WTC11 (cell line): Measurements from ENCODE around the gene KDM2A. TPM values are rescaled to one million over a fixed set of nuclear protein-coding genes. Genes with fewer than 3 reads are reported as not detected.

ENCODE experiments used
- FOXJ3 ChIP-seq: sonication (generic); formaldehyde crosslinking; IDR thresholded peaks from 2 replicates; pipeline ENCODE4 v1.9.0; 2021; ENCODE audit warnings: missing genetic modification reagents, mild to moderate bottlenecking, borderline replicate concordance
- GABPB1 ChIP-seq: sonication (generic); formaldehyde crosslinking; IDR thresholded peaks from 2 replicates; pipeline ENCODE4 v1.8.1; 2023; ENCODE audit warnings: mild to moderate bottlenecking, missing genetic modification reagents
- NFATC4 ChIP-seq: fragments of 250-450 bp; sonication (Bioruptor Pico); IDR thresholded peaks from 2 replicates; pipeline ENCODE4 v1.9.0; 2021; ENCODE audit warnings: mild to moderate bottlenecking
- NR2C2 ChIP-seq: sonication (generic); formaldehyde crosslinking; IDR thresholded peaks from 2 replicates; pipeline ENCODE4 v1.8.0; 2022; ENCODE audit warnings: mild to moderate bottlenecking, missing genetic modification reagents
- NR3C1 ChIP-seq: sonication (generic); formaldehyde crosslinking; conservative IDR thresholded peaks from 2 replicates; pipeline ENCODE4 v1.8.1; 2023; ENCODE audit warnings: low read depth, mild to moderate bottlenecking, missing genetic modification reagents
- OVOL2 ChIP-seq: fragments of 250-450 bp; sonication (Bioruptor Pico); IDR thresholded peaks from 2 replicates; pipeline ENCODE4 v1.9.0; 2021; ENCODE audit warnings: mild to moderate bottlenecking, borderline replicate concordance
- RELA ChIP-seq: sonication (generic); formaldehyde crosslinking; IDR thresholded peaks from 2 replicates; pipeline ENCODE4 v1.8.1; 2022; ENCODE audit warnings: missing genetic modification reagents, mild to moderate bottlenecking, borderline replicate concordance
- SMAD3 ChIP-seq: sonication (generic); formaldehyde crosslinking; IDR thresholded peaks from 2 replicates; pipeline ENCODE4 v1.8.0; 2022; ENCODE audit warnings: missing genetic modification reagents, mild to moderate bottlenecking, borderline replicate concordance
- SP1 ChIP-seq: sonication (generic); formaldehyde crosslinking; conservative IDR thresholded peaks from 2 replicates; pipeline ENCODE4 v1.8.1; 2022; ENCODE audit warnings: missing genetic modification reagents
- TP53 ChIP-seq: sonication (generic); formaldehyde crosslinking; IDR thresholded peaks from 2 replicates; pipeline ENCODE4 v1.8.1; 2023; ENCODE audit warnings: mild to moderate bottlenecking, missing genetic modification reagents
- total RNA-seq: library from RNA; stranded (reverse); gene quantifications from 3 replicates; pipeline ENCODE4 v1.2.3, GENCODE V29; 2021
- TF ChIP-seq, protein P1 (sequence below): fragments of 250-450 bp; sonication (Bioruptor Pico); IDR thresholded peaks from 2 replicates; pipeline ENCODE4 v1.9.0; 2021; ENCODE audit warnings: mild to moderate bottlenecking
- TF ChIP-seq, protein P2 (sequence below): fragments of 200-600 bp; IDR thresholded peaks from 2 replicates; pipeline ENCODE4 v1.8.0; 2022; ENCODE audit warnings: antibody characterized with exemption
- TF ChIP-seq, protein P3 (sequence below): sonication (generic); formaldehyde crosslinking; IDR thresholded peaks from 2 replicates; pipeline ENCODE4 v1.8.0; 2022; ENCODE audit warnings: mild to moderate bottlenecking, missing genetic modification reagents
- TF ChIP-seq, protein P4 (sequence below): sonication (generic); formaldehyde crosslinking; IDR thresholded peaks from 2 replicates; pipeline ENCODE4 v1.8.1; 2023; ENCODE audit warnings: mild to moderate bottlenecking, missing genetic modification reagents
- TF ChIP-seq, protein P5 (sequence below): sonication (generic); formaldehyde crosslinking; IDR thresholded peaks from 2 replicates; pipeline ENCODE4 v1.8.1; 2023; ENCODE audit warnings: mild to moderate bottlenecking, missing genetic modification reagents, borderline replicate concordance
- TF ChIP-seq, protein P6 (sequence below): sonication (generic); formaldehyde crosslinking; IDR thresholded peaks from 2 replicates; pipeline ENCODE4 v1.8.1; 2022; ENCODE audit warnings: mild to moderate bottlenecking, moderate library complexity, missing genetic modification reagents
- TF ChIP-seq, protein P7 (sequence below): sonication (generic); formaldehyde crosslinking; IDR thresholded peaks from 2 replicates; pipeline ENCODE4 v1.8.1; 2022; ENCODE audit warnings: low read depth, missing genetic modification reagents, borderline replicate concordance
- TF ChIP-seq, protein P8 (sequence below): sonication (generic); formaldehyde crosslinking; IDR thresholded peaks from 2 replicates; pipeline ENCODE4 v1.8.0; 2022; ENCODE audit warnings: mild to moderate bottlenecking, missing genetic modification reagents

KDM2A gene
- total RNA-seq, 1 experiment from 2014 or later, result 58.0 TPM

DNA sequence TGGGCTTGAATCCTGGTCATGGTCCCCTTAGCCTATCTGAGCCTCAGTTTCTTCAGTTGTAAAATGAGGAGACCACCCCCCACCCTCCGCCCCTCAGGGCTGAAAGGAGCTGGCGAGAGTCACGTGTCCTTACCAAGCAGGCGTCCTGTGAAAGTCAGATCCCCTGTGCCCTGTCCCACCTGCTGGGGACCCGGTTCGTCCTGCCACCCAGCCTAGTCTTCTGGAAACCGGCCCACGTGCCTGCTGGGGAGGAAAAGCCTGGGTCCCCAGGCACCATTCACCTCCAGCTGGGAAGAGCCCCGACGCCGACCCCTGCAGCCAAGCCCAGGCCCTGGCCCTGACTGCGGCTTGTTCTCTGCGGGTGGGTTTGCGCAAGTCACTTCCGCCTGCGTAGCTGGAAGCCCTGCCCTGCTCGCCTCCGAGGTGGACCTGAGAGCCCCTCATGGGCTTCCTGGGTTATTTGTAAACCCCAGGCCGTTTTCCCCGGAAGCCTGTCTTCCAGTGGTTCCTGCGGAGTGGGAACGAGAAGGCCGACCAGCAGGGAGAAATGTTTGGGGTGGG lies 183.6 kb downstream of the KDM2A start (continued):
- TF ChIP-seq, protein P1, sequence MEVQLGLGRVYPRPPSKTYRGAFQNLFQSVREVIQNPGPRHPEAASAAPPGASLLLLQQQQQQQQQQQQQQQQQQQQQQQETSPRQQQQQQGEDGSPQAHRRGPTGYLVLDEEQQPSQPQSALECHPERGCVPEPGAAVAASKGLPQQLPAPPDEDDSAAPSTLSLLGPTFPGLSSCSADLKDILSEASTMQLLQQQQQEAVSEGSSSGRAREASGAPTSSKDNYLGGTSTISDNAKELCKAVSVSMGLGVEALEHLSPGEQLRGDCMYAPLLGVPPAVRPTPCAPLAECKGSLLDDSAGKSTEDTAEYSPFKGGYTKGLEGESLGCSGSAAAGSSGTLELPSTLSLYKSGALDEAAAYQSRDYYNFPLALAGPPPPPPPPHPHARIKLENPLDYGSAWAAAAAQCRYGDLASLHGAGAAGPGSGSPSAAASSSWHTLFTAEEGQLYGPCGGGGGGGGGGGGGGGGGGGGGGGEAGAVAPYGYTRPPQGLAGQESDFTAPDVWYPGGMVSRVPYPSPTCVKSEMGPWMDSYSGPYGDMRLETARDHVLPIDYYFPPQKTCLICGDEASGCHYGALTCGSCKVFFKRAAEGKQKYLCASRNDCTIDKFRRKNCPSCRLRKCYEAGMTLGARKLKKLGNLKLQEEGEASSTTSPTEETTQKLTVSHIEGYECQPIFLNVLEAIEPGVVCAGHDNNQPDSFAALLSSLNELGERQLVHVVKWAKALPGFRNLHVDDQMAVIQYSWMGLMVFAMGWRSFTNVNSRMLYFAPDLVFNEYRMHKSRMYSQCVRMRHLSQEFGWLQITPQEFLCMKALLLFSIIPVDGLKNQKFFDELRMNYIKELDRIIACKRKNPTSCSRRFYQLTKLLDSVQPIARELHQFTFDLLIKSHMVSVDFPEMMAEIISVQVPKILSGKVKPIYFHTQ (CRISPR knock-in tag), result no peak
- TF ChIP-seq GABPB1 (CRISPR knock-in tag) (no peak), TP53 (CRISPR knock-in tag) (no peak), FOXJ3 (CRISPR knock-in tag) (no peak), NR3C1 (CRISPR knock-in tag) (no peak), RELA (CRISPR knock-in tag) (no peak), SP1 (CRISPR knock-in tag) (0 out of 2 replicates have a peak, but pooled peaks have one; percentile 8), NFATC4 (CRISPR knock-in tag) (no peak), NR2C2 (no peak), OVOL2 (CRISPR knock-in tag) (no peak), SMAD3 (CRISPR knock-in tag) (no peak)
- TF ChIP-seq, protein P2, sequence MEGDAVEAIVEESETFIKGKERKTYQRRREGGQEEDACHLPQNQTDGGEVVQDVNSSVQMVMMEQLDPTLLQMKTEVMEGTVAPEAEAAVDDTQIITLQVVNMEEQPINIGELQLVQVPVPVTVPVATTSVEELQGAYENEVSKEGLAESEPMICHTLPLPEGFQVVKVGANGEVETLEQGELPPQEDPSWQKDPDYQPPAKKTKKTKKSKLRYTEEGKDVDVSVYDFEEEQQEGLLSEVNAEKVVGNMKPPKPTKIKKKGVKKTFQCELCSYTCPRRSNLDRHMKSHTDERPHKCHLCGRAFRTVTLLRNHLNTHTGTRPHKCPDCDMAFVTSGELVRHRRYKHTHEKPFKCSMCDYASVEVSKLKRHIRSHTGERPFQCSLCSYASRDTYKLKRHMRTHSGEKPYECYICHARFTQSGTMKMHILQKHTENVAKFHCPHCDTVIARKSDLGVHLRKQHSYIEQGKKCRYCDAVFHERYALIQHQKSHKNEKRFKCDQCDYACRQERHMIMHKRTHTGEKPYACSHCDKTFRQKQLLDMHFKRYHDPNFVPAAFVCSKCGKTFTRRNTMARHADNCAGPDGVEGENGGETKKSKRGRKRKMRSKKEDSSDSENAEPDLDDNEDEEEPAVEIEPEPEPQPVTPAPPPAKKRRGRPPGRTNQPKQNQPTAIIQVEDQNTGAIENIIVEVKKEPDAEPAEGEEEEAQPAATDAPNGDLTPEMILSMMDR, result no peak
- TF ChIP-seq, protein P3, sequence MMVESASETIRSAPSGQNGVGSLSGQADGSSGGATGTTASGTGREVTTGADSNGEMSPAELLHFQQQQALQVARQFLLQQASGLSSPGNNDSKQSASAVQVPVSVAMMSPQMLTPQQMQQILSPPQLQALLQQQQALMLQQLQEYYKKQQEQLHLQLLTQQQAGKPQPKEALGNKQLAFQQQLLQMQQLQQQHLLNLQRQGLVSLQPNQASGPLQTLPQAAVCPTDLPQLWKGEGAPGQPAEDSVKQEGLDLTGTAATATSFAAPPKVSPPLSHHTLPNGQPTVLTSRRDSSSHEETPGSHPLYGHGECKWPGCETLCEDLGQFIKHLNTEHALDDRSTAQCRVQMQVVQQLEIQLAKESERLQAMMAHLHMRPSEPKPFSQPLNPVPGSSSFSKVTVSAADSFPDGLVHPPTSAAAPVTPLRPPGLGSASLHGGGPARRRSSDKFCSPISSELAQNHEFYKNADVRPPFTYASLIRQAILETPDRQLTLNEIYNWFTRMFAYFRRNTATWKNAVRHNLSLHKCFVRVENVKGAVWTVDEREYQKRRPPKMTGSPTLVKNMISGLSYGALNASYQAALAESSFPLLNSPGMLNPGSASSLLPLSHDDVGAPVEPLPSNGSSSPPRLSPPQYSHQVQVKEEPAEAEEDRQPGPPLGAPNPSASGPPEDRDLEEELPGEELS (CRISPR knock-in tag), result no peak
- TF ChIP-seq, protein P4, sequence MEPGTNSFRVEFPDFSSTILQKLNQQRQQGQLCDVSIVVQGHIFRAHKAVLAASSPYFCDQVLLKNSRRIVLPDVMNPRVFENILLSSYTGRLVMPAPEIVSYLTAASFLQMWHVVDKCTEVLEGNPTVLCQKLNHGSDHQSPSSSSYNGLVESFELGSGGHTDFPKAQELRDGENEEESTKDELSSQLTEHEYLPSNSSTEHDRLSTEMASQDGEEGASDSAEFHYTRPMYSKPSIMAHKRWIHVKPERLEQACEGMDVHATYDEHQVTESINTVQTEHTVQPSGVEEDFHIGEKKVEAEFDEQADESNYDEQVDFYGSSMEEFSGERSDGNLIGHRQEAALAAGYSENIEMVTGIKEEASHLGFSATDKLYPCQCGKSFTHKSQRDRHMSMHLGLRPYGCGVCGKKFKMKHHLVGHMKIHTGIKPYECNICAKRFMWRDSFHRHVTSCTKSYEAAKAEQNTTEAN (CRISPR knock-in tag), result no peak
- TF ChIP-seq, protein P5, sequence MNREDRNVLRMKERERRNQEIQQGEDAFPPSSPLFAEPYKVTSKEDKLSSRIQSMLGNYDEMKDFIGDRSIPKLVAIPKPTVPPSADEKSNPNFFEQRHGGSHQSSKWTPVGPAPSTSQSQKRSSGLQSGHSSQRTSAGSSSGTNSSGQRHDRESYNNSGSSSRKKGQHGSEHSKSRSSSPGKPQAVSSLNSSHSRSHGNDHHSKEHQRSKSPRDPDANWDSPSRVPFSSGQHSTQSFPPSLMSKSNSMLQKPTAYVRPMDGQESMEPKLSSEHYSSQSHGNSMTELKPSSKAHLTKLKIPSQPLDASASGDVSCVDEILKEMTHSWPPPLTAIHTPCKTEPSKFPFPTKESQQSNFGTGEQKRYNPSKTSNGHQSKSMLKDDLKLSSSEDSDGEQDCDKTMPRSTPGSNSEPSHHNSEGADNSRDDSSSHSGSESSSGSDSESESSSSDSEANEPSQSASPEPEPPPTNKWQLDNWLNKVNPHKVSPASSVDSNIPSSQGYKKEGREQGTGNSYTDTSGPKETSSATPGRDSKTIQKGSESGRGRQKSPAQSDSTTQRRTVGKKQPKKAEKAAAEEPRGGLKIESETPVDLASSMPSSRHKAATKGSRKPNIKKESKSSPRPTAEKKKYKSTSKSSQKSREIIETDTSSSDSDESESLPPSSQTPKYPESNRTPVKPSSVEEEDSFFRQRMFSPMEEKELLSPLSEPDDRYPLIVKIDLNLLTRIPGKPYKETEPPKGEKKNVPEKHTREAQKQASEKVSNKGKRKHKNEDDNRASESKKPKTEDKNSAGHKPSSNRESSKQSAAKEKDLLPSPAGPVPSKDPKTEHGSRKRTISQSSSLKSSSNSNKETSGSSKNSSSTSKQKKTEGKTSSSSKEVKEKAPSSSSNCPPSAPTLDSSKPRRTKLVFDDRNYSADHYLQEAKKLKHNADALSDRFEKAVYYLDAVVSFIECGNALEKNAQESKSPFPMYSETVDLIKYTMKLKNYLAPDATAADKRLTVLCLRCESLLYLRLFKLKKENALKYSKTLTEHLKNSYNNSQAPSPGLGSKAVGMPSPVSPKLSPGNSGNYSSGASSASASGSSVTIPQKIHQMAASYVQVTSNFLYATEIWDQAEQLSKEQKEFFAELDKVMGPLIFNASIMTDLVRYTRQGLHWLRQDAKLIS (CRISPR knock-in tag), result no peak
- TF ChIP-seq, protein P6, sequence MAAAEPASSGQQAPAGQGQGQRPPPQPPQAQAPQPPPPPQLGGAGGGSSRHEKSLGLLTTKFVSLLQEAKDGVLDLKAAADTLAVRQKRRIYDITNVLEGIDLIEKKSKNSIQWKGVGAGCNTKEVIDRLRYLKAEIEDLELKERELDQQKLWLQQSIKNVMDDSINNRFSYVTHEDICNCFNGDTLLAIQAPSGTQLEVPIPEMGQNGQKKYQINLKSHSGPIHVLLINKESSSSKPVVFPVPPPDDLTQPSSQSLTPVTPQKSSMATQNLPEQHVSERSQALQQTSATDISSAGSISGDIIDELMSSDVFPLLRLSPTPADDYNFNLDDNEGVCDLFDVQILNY (CRISPR knock-in tag), result no peak
- TF ChIP-seq, protein P7, sequence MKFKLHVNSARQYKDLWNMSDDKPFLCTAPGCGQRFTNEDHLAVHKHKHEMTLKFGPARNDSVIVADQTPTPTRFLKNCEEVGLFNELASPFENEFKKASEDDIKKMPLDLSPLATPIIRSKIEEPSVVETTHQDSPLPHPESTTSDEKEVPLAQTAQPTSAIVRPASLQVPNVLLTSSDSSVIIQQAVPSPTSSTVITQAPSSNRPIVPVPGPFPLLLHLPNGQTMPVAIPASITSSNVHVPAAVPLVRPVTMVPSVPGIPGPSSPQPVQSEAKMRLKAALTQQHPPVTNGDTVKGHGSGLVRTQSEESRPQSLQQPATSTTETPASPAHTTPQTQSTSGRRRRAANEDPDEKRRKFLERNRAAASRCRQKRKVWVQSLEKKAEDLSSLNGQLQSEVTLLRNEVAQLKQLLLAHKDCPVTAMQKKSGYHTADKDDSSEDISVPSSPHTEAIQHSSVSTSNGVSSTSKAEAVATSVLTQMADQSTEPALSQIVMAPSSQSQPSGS (CRISPR knock-in tag), result no peak
- TF ChIP-seq, protein P8, sequence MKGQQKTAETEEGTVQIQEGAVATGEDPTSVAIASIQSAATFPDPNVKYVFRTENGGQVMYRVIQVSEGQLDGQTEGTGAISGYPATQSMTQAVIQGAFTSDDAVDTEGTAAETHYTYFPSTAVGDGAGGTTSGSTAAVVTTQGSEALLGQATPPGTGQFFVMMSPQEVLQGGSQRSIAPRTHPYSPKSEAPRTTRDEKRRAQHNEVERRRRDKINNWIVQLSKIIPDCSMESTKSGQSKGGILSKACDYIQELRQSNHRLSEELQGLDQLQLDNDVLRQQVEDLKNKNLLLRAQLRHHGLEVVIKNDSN (CRISPR knock-in tag), result peak; percentile 89
